H9 (cell line): Measurements from ENCODE around the gene IL36B. TPM values are rescaled to one million over a fixed set of nuclear protein-coding genes. Genes with fewer than 3 reads are reported as not detected.

Experiments used
- DNase-seq: peaks from one replicate; pipeline ENCODE4 v3.0.0-alpha.2; 2017
- H2AFZ ChIP-seq: one replicate; pipeline ENCODE4 v1.6.1; 2013; ENCODE audit warnings: mild to moderate bottlenecking, low read length, control low read depth, moderate library complexity
- H2AK5ac ChIP-seq: 2 replicates; pipeline ENCODE4 v1.6.1; 2013; ENCODE audit warnings: low read length, control low read depth, mixed read lengths; ENCODE audit not compliant: insufficient read length
- H2BK120ac ChIP-seq: one replicate; pipeline ENCODE4 v1.6.1; 2013; ENCODE audit warnings: low read depth, mild to moderate bottlenecking, low read length, control low read depth, inconsistent platforms; ENCODE audit not compliant: poor library complexity, severe bottlenecking
- H2BK12ac ChIP-seq: 2 replicates; pipeline ENCODE4 v1.6.1; 2013; ENCODE audit warnings: low read length, control low read depth, mixed read lengths, low read depth; ENCODE audit not compliant: insufficient read length
- H2BK15ac ChIP-seq: 2 replicates; pipeline ENCODE4 v1.6.1; 2013; ENCODE audit warnings: low read depth, low read length, control low read depth
- H2BK20ac ChIP-seq: one replicate; pipeline ENCODE4 v1.6.1; 2013; ENCODE audit warnings: low read depth, mild to moderate bottlenecking, low read length, control low read depth, inconsistent platforms; ENCODE audit not compliant: poor library complexity, severe bottlenecking
- H2BK5ac ChIP-seq: 2 replicates; pipeline ENCODE4 v1.6.1; 2013; ENCODE audit warnings: low read length, control low read depth, mixed read lengths; ENCODE audit not compliant: insufficient read length
- H3K14ac ChIP-seq: 2 replicates; pipeline ENCODE4 v1.6.1; 2013; ENCODE audit warnings: low read length, control low read depth; ENCODE audit not compliant: insufficient read depth
- H3K18ac ChIP-seq: 2 replicates; pipeline ENCODE4 v1.6.1; 2013; ENCODE audit warnings: low read depth, mild to moderate bottlenecking, mixed read lengths, low read length, control low read depth; ENCODE audit not compliant: insufficient read length
- H3K23ac ChIP-seq: 2 replicates; pipeline ENCODE4 v1.6.1; 2013; ENCODE audit warnings: low read length, control low read depth, mixed read lengths, low read depth; ENCODE audit not compliant: insufficient read length
- H3K23me2 ChIP-seq: 2 replicates; pipeline ENCODE4 v1.6.1; 2013; ENCODE audit warnings: low read depth, mild to moderate bottlenecking, mixed read lengths, low read length, control low read depth; ENCODE audit not compliant: insufficient read length, poor library complexity, severe bottlenecking
- H3K27ac ChIP-seq: 2 replicates; pipeline ENCODE4 v1.5.1; 2013; ENCODE audit warnings: low read length, control low read depth, mixed read lengths, low read depth; ENCODE audit not compliant: insufficient read length
- H3K27me3 ChIP-seq: 2 replicates; pipeline ENCODE4 v1.6.1; 2013; ENCODE audit warnings: low read length, control low read depth, inconsistent platforms; ENCODE audit not compliant: insufficient read depth
- H3K4ac ChIP-seq: 2 replicates; pipeline ENCODE4 v1.6.1; 2013; ENCODE audit warnings: low read depth, mild to moderate bottlenecking, control low read depth, inconsistent platforms, low read length, moderate library complexity
- H3K4me1 ChIP-seq: 2 replicates; pipeline ENCODE4 v1.6.1; 2013; ENCODE audit warnings: low read length, control low read depth, inconsistent platforms; ENCODE audit not compliant: insufficient read depth
- H3K4me2 ChIP-seq: 2 replicates; pipeline ENCODE4 v1.6.1; 2013; ENCODE audit warnings: low read length, control low read depth, mixed read lengths; ENCODE audit not compliant: insufficient read length, insufficient read depth
- H3K56ac ChIP-seq: 2 replicates; pipeline ENCODE4 v1.6.1; 2013; ENCODE audit warnings: low read depth, mild to moderate bottlenecking, mixed read lengths, low read length, control low read depth; ENCODE audit not compliant: insufficient read length
- H3K79me1 ChIP-seq: 2 replicates; pipeline ENCODE4 v1.6.1; 2013; ENCODE audit warnings: low read depth, mild to moderate bottlenecking, moderate library complexity, low read length, control low read depth, inconsistent platforms; ENCODE audit not compliant: insufficient read depth, poor library complexity, severe bottlenecking
- H3K79me2 ChIP-seq: 2 replicates; pipeline ENCODE4 v1.6.1; 2013; ENCODE audit warnings: low read length, control low read depth, inconsistent platforms; ENCODE audit not compliant: insufficient read depth
- H3K9ac ChIP-seq: 2 replicates; pipeline ENCODE4 v1.6.1; 2013; ENCODE audit warnings: low read length, control low read depth, mixed read lengths; ENCODE audit not compliant: insufficient read length; ENCODE audit errors: extremely low read depth
- H3K9me3 ChIP-seq: one replicate; pipeline ENCODE4 v1.6.1; 2013; ENCODE audit warnings: low read depth, low read length, inconsistent platforms; ENCODE audit not compliant: control insufficient read depth
- H3T11ph ChIP-seq: one replicate; pipeline ENCODE4 v1.6.1; 2013; ENCODE audit warnings: mild to moderate bottlenecking, low read length, control low read depth, inconsistent platforms
- H4K20me1 ChIP-seq: one replicate; pipeline ENCODE4 v1.6.1; 2013; ENCODE audit not compliant: control insufficient read depth, insufficient read length, insufficient read depth
- H4K5ac ChIP-seq: 2 replicates; pipeline ENCODE4 v1.6.1; 2013; ENCODE audit warnings: low read depth, mild to moderate bottlenecking, mixed read lengths, low read length, control low read depth; ENCODE audit not compliant: insufficient read length
- H4K8ac ChIP-seq: replicated peaks from 2 replicates; pipeline ENCODE4 v1.6.1; 2013; ENCODE audit warnings: low read length, control low read depth, mixed read lengths, low read depth; ENCODE audit not compliant: insufficient read length
- H4K91ac ChIP-seq: 2 replicates; pipeline ENCODE4 v1.6.1; 2013; ENCODE audit warnings: low read depth, mild to moderate bottlenecking, moderate library complexity, mixed read lengths, low read length, control low read depth; ENCODE audit not compliant: insufficient read length
- H3K27ac Mint-ChIP-seq, 3 experiments: 2 replicates in 2 of 3; 3 replicates in 1 of 3; pipeline ENCODE4 v1.8.0; 2020 to 2021; ENCODE audit warnings: mixed read lengths in 3 of 3, mild to moderate bottlenecking in 1 of 3, moderate library complexity in 1 of 3
- H3K27me3 Mint-ChIP-seq: 2 replicates; pipeline ENCODE4 v1.8.0; 2021; ENCODE audit warnings: low read depth, mild to moderate bottlenecking, moderate library complexity, mixed read lengths
- H3K36me3 Mint-ChIP-seq, 3 experiments: 2 replicates in 2 of 3; 3 replicates in 1 of 3; pipeline ENCODE4 v1.8.0; 2020 to 2021; ENCODE audit warnings: low read depth in 3 of 3, mixed read lengths in 3 of 3; ENCODE audit not compliant: insufficient read depth in 1 of 3
- H3K4me1 Mint-ChIP-seq, 2 experiments: 2 replicates each; pipeline ENCODE4 v1.8.0; 2020; ENCODE audit warnings: mixed read lengths in 2 of 2
- H3K4me3 Mint-ChIP-seq, 2 experiments: 2 replicates in 1 of 2; 3 replicates in 1 of 2; pipeline ENCODE4 v1.8.0; 2020 to 2021; ENCODE audit warnings: mild to moderate bottlenecking in 2 of 2, mixed read lengths in 2 of 2, moderate library complexity in 1 of 2
- H3K9me3 Mint-ChIP-seq, 2 experiments: 2 replicates in 1 of 2; 3 replicates in 1 of 2; pipeline ENCODE4 v1.8.0; 2020; ENCODE audit warnings: mild to moderate bottlenecking in 2 of 2, mixed read lengths in 2 of 2, moderate library complexity in 1 of 2
- total RNA-seq: library from RNA; stranded (reverse); gene quantifications from 2 replicates; pipeline ENCODE4 v1.2.1, GENCODE V29; 2021
- TF ChIP-seq, protein P1 (sequence below): fragments of 200-600 bp; sonication (generic); conservative IDR thresholded peaks from 3 replicates; pipeline ENCODE4 v1.8.0; 2021; ENCODE audit warnings: antibody characterized with exemption, mild to moderate bottlenecking

The IL36B gene
- total RNA-seq, 1 experiment from 2014 or later = not detected

DNA sequence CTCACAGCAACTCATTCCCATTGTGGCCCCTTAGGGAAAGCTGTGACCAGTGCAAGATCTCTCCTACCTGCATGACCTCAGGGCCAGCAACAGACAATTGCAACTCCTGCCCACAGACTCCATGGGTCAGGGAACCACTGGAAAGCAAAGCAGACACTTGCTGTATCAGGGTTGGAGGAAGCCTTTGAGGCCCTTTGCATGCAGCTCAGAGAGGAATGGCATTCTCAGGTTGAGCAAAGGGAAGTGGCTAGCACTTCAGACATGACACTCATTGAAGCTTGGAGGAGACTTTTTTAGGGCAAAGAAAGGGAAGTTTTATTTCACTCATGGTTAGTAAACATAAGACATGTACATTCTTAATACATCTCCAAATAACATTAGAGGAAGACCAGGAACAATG lies 37.2 kb upstream of the IL36B start:
- H3K27me3 ChIP-seq = no peaks in the 10 kb centered on the region
- H3K9ac ChIP-seq = no peak overlapping the region
- no peak overlapping the region for H3K14ac ChIP-seq
- no peak overlapping the region for H2BK120ac ChIP-seq
- H3K4me2 ChIP-seq = no peak overlapping the region
- no peaks in the 10 kb centered on the region for H3K9me3 ChIP-seq
- H3K4ac ChIP-seq = no peak overlapping the region
- H3K18ac ChIP-seq = no peak overlapping the region
- no peak overlapping the region for H2BK15ac ChIP-seq
- H3K79me1 ChIP-seq = no peaks in the 10 kb centered on the region
- H3T11ph ChIP-seq = no peak overlapping the region
- TF ChIP-seq, protein P1, sequence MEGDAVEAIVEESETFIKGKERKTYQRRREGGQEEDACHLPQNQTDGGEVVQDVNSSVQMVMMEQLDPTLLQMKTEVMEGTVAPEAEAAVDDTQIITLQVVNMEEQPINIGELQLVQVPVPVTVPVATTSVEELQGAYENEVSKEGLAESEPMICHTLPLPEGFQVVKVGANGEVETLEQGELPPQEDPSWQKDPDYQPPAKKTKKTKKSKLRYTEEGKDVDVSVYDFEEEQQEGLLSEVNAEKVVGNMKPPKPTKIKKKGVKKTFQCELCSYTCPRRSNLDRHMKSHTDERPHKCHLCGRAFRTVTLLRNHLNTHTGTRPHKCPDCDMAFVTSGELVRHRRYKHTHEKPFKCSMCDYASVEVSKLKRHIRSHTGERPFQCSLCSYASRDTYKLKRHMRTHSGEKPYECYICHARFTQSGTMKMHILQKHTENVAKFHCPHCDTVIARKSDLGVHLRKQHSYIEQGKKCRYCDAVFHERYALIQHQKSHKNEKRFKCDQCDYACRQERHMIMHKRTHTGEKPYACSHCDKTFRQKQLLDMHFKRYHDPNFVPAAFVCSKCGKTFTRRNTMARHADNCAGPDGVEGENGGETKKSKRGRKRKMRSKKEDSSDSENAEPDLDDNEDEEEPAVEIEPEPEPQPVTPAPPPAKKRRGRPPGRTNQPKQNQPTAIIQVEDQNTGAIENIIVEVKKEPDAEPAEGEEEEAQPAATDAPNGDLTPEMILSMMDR = no peak
- H2BK20ac ChIP-seq = no peak overlapping the region
- no peaks in the 10 kb centered on the region for H4K20me1 ChIP-seq
- no peaks in the 10 kb centered on the region for H3K23me2 ChIP-seq
- H3K79me2 ChIP-seq = no peaks in the 10 kb centered on the region
- no peak for DNase-seq
- no peak overlapping the region for H3K23ac ChIP-seq
- no peak overlapping the region for H2BK12ac ChIP-seq
- no peak overlapping the region for H3K56ac ChIP-seq
- H4K91ac ChIP-seq = no peak overlapping the region
- peaks cover 26% of the 10 kb centered on the region for H3K27me3 Mint-ChIP-seq
- no peaks in the 10 kb centered on the region for H3K4me1 Mint-ChIP-seq
- no peak overlapping the region for H3K4me3 Mint-ChIP-seq
- H2BK5ac ChIP-seq = no peak overlapping the region
- no peak overlapping the region for H4K5ac ChIP-seq
- no peak overlapping the region for H3K27ac Mint-ChIP-seq
- H3K4me1 ChIP-seq = no peaks in the 10 kb centered on the region
- no peaks in the 10 kb centered on the region for H3K36me3 Mint-ChIP-seq
- H2AFZ ChIP-seq = no peak overlapping the region
- H3K9me3 Mint-ChIP-seq = peaks cover 2 to 12% of the 10 kb centered on the region in 2 experiments; a peak in 2 of 5 replicates
- H3K27ac ChIP-seq = no peak overlapping the region
- no peak overlapping the region for H2AK5ac ChIP-seq
- no peak overlapping the region for H4K8ac ChIP-seq
